Endothelial cell of umbilical vein (primary cell): ENCODE results near the gene ZBP1.

Experiments used
- CTCF ChIP-seq, 2 donors: IDR thresholded peaks; 1 replicate in 1 of 2; 2 replicates in 1 of 2; pipeline ENCODE4 v1.5.1; 2011; ENCODE audit warnings: low read length in 2 of 2, mild to moderate bottlenecking in 2 of 2, moderate library complexity in 2 of 2, control low read depth in 1 of 2, inconsistent platforms in 1 of 2, low read depth in 1 of 2; ENCODE audit not compliant: insufficient read depth in 1 of 2; ENCODE audit errors: extremely low read depth in 1 of 2
- EZH2 ChIP-seq: IDR thresholded peaks from 2 replicates; pipeline ENCODE4 v1.6.1; 2012; ENCODE audit warnings: borderline replicate concordance, low read depth, mild to moderate bottlenecking, moderate library complexity, low read length, inconsistent platforms; ENCODE audit not compliant: severe bottlenecking
- GATA2 ChIP-seq: IDR thresholded peaks from 2 replicates; pipeline ENCODE4 v1.7.0; 2011; ENCODE audit warnings: low read depth, mild to moderate bottlenecking, moderate library complexity, mixed read lengths, low read length; ENCODE audit not compliant: insufficient read length, insufficient read depth
- JUN ChIP-seq: IDR thresholded peaks from 2 replicates; pipeline ENCODE4 v1.6.1; 2011; ENCODE audit warnings: borderline replicate concordance, low read depth; ENCODE audit not compliant: insufficient read length, insufficient read depth
- MAX ChIP-seq: IDR thresholded peaks from 2 replicates; pipeline ENCODE4 v1.6.1; 2011; ENCODE audit not compliant: insufficient read depth, insufficient read length
- MYC ChIP-seq: IDR thresholded peaks from one replicate; pipeline ENCODE4 v1.6.1; 2011; ENCODE audit warnings: mild to moderate bottlenecking, low read depth, low read length
- POLR2A ChIP-seq: IDR thresholded peaks from 2 replicates; pipeline ENCODE4 v1.6.1; 2012; ENCODE audit warnings: low read depth, mild to moderate bottlenecking, control low read depth, low read length
- POLR2AphosphoS5 ChIP-seq: IDR thresholded peaks from 2 replicates; pipeline ENCODE4 v1.6.1; 2012; ENCODE audit warnings: low read depth, mild to moderate bottlenecking, control low read depth, low read length, moderate library complexity; ENCODE audit not compliant: insufficient read depth

GRCh38 chr20:57567471-57568079 is 52.7 kb downstream of the ZBP1 start:
- TF ChIP-seq CTCF (IDR thresholded peaks at IDR 0.05; ENCODE audit: extremely low read depth in 1 of 2, insufficient read depth in 1 of 2, low read depth in 1 of 2, low read length in 2 of 2) (no peak), POLR2A (no peak), EZH2 (no peak), POLR2AphosphoS5 (no peak), MAX (no peak), MYC (no peak), JUN (no peak), GATA2 (no peak)
